Liver (tissue), 9 donors: ENCODE results near the gene ORC2. TPM values are rescaled to one million over a fixed set of nuclear protein-coding genes. Genes with fewer than 3 reads are reported as not detected.

Experiments used
- DNase-seq: peaks from one replicate; pipeline ENCODE4 v3.0.0-alpha.2; 2017; ENCODE audit warnings: low spot score
- H3K27ac ChIP-seq, 2 donors: one replicate each; pipeline ENCODE4 v1.7.0; 2013; ENCODE audit warnings: inconsistent platforms in 2 of 2, low read length in 2 of 2, control low read depth in 1 of 2, low read depth in 1 of 2, mild to moderate bottlenecking in 1 of 2
- H3K27me3 ChIP-seq, 4 donors: one replicate each; pipeline versions ENCODE4 v1.6.1 to v1.7.0; 2013; ENCODE audit warnings: low read length in 3 of 4, inconsistent platforms in 1 of 4, mild to moderate bottlenecking in 1 of 4, moderate library complexity in 1 of 4; ENCODE audit not compliant: control insufficient read depth in 4 of 4, insufficient read depth in 4 of 4
- H3K36me3 ChIP-seq, 4 donors: one replicate each; pipeline versions ENCODE4 v1.6.1 to v1.7.0; 2013; ENCODE audit warnings: low read length in 3 of 4, mild to moderate bottlenecking in 3 of 4, low read depth in 1 of 4, moderate library complexity in 1 of 4; ENCODE audit not compliant: control insufficient read depth in 4 of 4, insufficient read depth in 3 of 4
- H3K4me1 ChIP-seq, 4 donors: one replicate each; pipeline versions ENCODE4 v1.6.1 to v1.7.0; 2013; ENCODE audit warnings: low read length in 3 of 4, mild to moderate bottlenecking in 3 of 4, moderate library complexity in 1 of 4; ENCODE audit not compliant: control insufficient read depth in 4 of 4, insufficient read depth in 4 of 4
- H3K4me3 ChIP-seq, 3 donors: one replicate each; pipeline versions ENCODE4 v1.6.1 to v1.7.0; 2013; ENCODE audit warnings: low read length in 3 of 3, control low read depth in 1 of 3, low read depth in 1 of 3, mild to moderate bottlenecking in 1 of 3
- H3K9ac ChIP-seq, 2 donors: one replicate each; pipeline ENCODE4 v1.7.0; 2013; ENCODE audit warnings: low read length in 2 of 2, mild to moderate bottlenecking in 2 of 2, moderate library complexity in 2 of 2, control low read depth in 1 of 2, low read depth in 1 of 2
- H3K9me3 ChIP-seq, 4 donors: one replicate each; pipeline versions ENCODE4 v1.6.1 to v1.7.0; 2013; ENCODE audit warnings: low read length in 3 of 4; ENCODE audit not compliant: control insufficient read depth in 4 of 4
- EGR1 ChIP-seq, 2 donors: IDR thresholded peaks; 2 replicates each; pipeline ENCODE4 v1.6.1; 2016 to 2018; ENCODE audit warnings: antibody characterized with exemption in 2 of 2, low read depth in 2 of 2
- FOXA1 ChIP-seq: IDR thresholded peaks from 2 replicates; pipeline ENCODE4 v1.6.1; 2016; ENCODE audit warnings: antibody characterized with exemption
- FOXA2 ChIP-seq: IDR thresholded peaks from 2 replicates; pipeline ENCODE4 v1.6.1; 2016; ENCODE audit warnings: antibody characterized with exemption
- GABPA ChIP-seq, 2 donors: IDR thresholded peaks in 1 of 2; conservative IDR thresholded peaks in 1 of 2; 2 replicates each; pipeline ENCODE4 v1.6.1; 2016; ENCODE audit warnings: antibody characterized with exemption in 2 of 2, mild to moderate bottlenecking in 1 of 2, moderate library complexity in 1 of 2
- HNF4A ChIP-seq, 2 donors: conservative IDR thresholded peaks; 2 replicates each; pipeline ENCODE4 v1.6.1; 2016; ENCODE audit warnings: antibody characterized with exemption in 2 of 2, mild to moderate bottlenecking in 2 of 2
- HNF4G ChIP-seq: IDR thresholded peaks from 2 replicates; pipeline ENCODE4 v1.6.1; 2016; ENCODE audit warnings: antibody characterized with exemption
- JUND ChIP-seq, 2 donors: IDR thresholded peaks; 2 replicates each; pipeline ENCODE4 v1.6.1; 2016; ENCODE audit warnings: antibody characterized with exemption in 2 of 2
- NR2F2 ChIP-seq: IDR thresholded peaks from 2 replicates; pipeline ENCODE4 v1.6.1; 2016; ENCODE audit warnings: antibody characterized with exemption
- RAD21 ChIP-seq, 2 donors: IDR thresholded peaks; 2 replicates each; pipeline ENCODE4 v1.6.1; 2016; ENCODE audit warnings: antibody characterized with exemption in 2 of 2, mild to moderate bottlenecking in 2 of 2
- RXRA ChIP-seq, 2 donors: IDR thresholded peaks; 2 replicates each; pipeline ENCODE4 v1.6.1; 2017 to 2018; ENCODE audit warnings: antibody characterized with exemption in 2 of 2, mild to moderate bottlenecking in 1 of 2
- SP1 ChIP-seq: IDR thresholded peaks from 2 replicates; pipeline ENCODE4 v1.6.1; 2018; ENCODE audit warnings: antibody characterized with exemption, mild to moderate bottlenecking
- TAF1 ChIP-seq: conservative IDR thresholded peaks from 2 replicates; pipeline ENCODE4 v1.6.1; 2016; ENCODE audit warnings: antibody characterized with exemption, mild to moderate bottlenecking
- YY1 ChIP-seq: IDR thresholded peaks from 2 replicates; pipeline ENCODE4 v1.6.1; 2016; ENCODE audit warnings: antibody characterized with exemption, mild to moderate bottlenecking
- WGBS: extraction: QIAGEN DNeasy Blood & Tissue Kit; methylation state at CpG from one replicate; pipeline ENCODE4 v1.1.7; 2013; 5-methylcytosine and 5-hydroxymethylcytosine counted together
- polyA plus RNA-seq, 2 donors: library from polyadenylated mRNA; stranded (reverse) in 1 of 2; unstranded in 1 of 2; fragments of 200-250 nt in 1 of 2; fragments of >200 nt in 1 of 2; fragmentation: Nextera tagmentation in 1 of 2; extraction: Ambion mirVana in 1 of 2; gene quantifications; one replicate each; pipeline versions ENCODE4 v1.2.1 to v1.2.3, GENCODE V29; 2013 to 2015
- total RNA-seq, 2 donors: library from RNA; depleted of rRNA; stranded (reverse); fragments of >200 nt; gene quantifications; one replicate each; pipeline ENCODE4 v1.2.3, GENCODE V29; 2014
- TF ChIP-seq, protein P1 (sequence below): IDR thresholded peaks from 2 replicates; pipeline ENCODE4 v1.6.1; 2016; ENCODE audit warnings: antibody characterized with exemption
- TF ChIP-seq, protein P2 (sequence below): IDR thresholded peaks from 2 replicates; pipeline ENCODE4 v1.6.1; 2016; ENCODE audit warnings: antibody characterized with exemption, mild to moderate bottlenecking
- TF ChIP-seq, protein P3 (sequence below): IDR thresholded peaks from 2 replicates; pipeline ENCODE4 v1.6.1; 2016; ENCODE audit warnings: antibody characterized with exemption
- TF ChIP-seq, protein P4 (sequence below): IDR thresholded peaks from 2 replicates; pipeline ENCODE4 v1.6.1; 2016; ENCODE audit warnings: antibody characterized with exemption
- TF ChIP-seq, protein P5 (sequence below): fragments of 150-350 bp; IDR thresholded peaks from 2 replicates; pipeline ENCODE4 v1.5.1; 2017; ENCODE audit warnings: improper control_type of control experiment, low read depth, low read length; ENCODE audit not compliant: missing input control
- donor health status: healthy.
- donor health status: healthy.
- donor health status: healthy.
- donor health status: healthy.
- donor health status: healthy.

Gene ORC2
- total and polyA plus RNA-seq, 4 donors: 2.0 to 13.2 (median 11.6) TPM

DNA sequence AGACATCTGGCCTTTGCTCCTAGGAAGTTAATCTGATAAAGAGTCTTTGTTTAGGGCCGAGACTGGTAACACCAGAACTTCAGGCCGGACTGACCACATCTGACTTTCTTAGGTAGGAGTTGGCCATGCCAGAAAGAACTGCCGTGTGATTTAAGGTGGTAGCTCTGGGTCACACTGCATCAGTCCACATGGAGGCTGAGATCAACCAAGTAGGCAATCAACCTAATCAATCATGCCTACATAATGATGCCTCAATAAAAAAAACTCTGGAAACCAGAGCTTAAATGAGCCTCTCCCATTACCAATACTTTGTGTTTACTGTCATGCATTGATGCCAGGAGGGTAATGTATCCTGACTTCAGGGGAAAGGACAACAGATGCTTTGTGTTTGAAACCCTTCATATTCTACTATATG, 44.1 kb upstream of the ORC2 start:
- Histone ChIP-seq H3K27ac (no peak overlapping the region), H3K36me3 (peaks cover 0 to 15% (median 7%) of the 10 kb centered on the region in 4 donors), H3K27me3 (no peaks in the 10 kb centered on the region), H3K9ac (no peak overlapping the region), H3K4me1 (peaks cover 0 to 7% (median 2%) of the 10 kb centered on the region in 4 donors), H3K4me3 (no peak overlapping the region), H3K9me3 (no peaks in the 10 kb centered on the region)
- WGBS: 77% methylated on average over 3 of the region's 3 CpGs
- DNase-seq: no peak
- TF ChIP-seq, protein P1, sequence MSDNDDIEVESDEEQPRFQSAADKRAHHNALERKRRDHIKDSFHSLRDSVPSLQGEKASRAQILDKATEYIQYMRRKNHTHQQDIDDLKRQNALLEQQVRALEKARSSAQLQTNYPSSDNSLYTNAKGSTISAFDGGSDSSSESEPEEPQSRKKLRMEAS: no peak
- TF ChIP-seq SP1 (no peak), NR2F2 (no peak), HNF4G (no peak), RAD21 (IDR thresholded peaks at IDR 0.05) (no peak), GABPA (IDR thresholded peaks at IDR 0.05 in 1 of 2, conservative IDR thresholded peaks at IDR 0.05 in 1 of 2) (no peak), YY1 (no peak), TAF1 (no peak), RXRA (IDR thresholded peaks at IDR 0.05) (no peak), JUND (IDR thresholded peaks at IDR 0.05) (no peak), FOXA1 (no peak), EGR1 (IDR thresholded peaks at IDR 0.05; ENCODE audit: low read depth in 2 of 2) (no peak), HNF4A (conservative IDR thresholded peaks at IDR 0.05) (no peak), FOXA2 (no peak)
- TF ChIP-seq, protein P2, sequence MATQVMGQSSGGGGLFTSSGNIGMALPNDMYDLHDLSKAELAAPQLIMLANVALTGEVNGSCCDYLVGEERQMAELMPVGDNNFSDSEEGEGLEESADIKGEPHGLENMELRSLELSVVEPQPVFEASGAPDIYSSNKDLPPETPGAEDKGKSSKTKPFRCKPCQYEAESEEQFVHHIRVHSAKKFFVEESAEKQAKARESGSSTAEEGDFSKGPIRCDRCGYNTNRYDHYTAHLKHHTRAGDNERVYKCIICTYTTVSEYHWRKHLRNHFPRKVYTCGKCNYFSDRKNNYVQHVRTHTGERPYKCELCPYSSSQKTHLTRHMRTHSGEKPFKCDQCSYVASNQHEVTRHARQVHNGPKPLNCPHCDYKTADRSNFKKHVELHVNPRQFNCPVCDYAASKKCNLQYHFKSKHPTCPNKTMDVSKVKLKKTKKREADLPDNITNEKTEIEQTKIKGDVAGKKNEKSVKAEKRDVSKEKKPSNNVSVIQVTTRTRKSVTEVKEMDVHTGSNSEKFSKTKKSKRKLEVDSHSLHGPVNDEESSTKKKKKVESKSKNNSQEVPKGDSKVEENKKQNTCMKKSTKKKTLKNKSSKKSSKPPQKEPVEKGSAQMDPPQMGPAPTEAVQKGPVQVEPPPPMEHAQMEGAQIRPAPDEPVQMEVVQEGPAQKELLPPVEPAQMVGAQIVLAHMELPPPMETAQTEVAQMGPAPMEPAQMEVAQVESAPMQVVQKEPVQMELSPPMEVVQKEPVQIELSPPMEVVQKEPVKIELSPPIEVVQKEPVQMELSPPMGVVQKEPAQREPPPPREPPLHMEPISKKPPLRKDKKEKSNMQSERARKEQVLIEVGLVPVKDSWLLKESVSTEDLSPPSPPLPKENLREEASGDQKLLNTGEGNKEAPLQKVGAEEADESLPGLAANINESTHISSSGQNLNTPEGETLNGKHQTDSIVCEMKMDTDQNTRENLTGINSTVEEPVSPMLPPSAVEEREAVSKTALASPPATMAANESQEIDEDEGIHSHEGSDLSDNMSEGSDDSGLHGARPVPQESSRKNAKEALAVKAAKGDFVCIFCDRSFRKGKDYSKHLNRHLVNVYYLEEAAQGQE: no peak
- TF ChIP-seq, protein P3, sequence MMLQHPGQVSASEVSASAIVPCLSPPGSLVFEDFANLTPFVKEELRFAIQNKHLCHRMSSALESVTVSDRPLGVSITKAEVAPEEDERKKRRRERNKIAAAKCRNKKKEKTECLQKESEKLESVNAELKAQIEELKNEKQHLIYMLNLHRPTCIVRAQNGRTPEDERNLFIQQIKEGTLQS: no peak
- TF ChIP-seq, protein P4, sequence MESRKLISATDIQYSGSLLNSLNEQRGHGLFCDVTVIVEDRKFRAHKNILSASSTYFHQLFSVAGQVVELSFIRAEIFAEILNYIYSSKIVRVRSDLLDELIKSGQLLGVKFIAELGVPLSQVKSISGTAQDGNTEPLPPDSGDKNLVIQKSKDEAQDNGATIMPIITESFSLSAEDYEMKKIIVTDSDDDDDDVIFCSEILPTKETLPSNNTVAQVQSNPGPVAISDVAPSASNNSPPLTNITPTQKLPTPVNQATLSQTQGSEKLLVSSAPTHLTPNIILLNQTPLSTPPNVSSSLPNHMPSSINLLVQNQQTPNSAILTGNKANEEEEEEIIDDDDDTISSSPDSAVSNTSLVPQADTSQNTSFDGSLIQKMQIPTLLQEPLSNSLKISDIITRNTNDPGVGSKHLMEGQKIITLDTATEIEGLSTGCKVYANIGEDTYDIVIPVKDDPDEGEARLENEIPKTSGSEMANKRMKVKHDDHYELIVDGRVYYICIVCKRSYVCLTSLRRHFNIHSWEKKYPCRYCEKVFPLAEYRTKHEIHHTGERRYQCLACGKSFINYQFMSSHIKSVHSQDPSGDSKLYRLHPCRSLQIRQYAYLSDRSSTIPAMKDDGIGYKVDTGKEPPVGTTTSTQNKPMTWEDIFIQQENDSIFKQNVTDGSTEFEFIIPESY: no peak
- TF ChIP-seq, protein P5, sequence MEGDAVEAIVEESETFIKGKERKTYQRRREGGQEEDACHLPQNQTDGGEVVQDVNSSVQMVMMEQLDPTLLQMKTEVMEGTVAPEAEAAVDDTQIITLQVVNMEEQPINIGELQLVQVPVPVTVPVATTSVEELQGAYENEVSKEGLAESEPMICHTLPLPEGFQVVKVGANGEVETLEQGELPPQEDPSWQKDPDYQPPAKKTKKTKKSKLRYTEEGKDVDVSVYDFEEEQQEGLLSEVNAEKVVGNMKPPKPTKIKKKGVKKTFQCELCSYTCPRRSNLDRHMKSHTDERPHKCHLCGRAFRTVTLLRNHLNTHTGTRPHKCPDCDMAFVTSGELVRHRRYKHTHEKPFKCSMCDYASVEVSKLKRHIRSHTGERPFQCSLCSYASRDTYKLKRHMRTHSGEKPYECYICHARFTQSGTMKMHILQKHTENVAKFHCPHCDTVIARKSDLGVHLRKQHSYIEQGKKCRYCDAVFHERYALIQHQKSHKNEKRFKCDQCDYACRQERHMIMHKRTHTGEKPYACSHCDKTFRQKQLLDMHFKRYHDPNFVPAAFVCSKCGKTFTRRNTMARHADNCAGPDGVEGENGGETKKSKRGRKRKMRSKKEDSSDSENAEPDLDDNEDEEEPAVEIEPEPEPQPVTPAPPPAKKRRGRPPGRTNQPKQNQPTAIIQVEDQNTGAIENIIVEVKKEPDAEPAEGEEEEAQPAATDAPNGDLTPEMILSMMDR: no peak
